HL-60 (cell line): ENCODE results near the gene MPV17L2.

Source experiments
- DNase-seq, 2 experiments: peaks; one replicate each; pipeline ENCODE4 v3.0.0-alpha.2; 2010 to 2020; ENCODE audit warnings: low read depth in 1 of 2, low spot score in 1 of 2
- H3K27ac ChIP-seq: fragments of 250-450 bp; sonication (Bioruptor Pico); replicated peaks from 2 replicates; pipeline ENCODE4 v1.5.1; 2020; ENCODE audit warnings: mild to moderate bottlenecking, moderate library complexity
- H3K27me3 ChIP-seq: fragments of 250-450 bp; sonication (Bioruptor Pico); 2 replicates; pipeline ENCODE4 v1.5.1; 2021; ENCODE audit warnings: mild to moderate bottlenecking, moderate library complexity; ENCODE audit not compliant: insufficient read depth, poor library complexity, severe bottlenecking
- H3K4me3 ChIP-seq: replicated peaks from 2 replicates; pipeline ENCODE4 v1.5.1; 2011; ENCODE audit warnings: mild to moderate bottlenecking, control low read depth, low read length; ENCODE audit not compliant: insufficient read depth
- GABPA ChIP-seq: IDR thresholded peaks from 2 replicates; pipeline ENCODE4 v1.6.1; 2012; ENCODE audit warnings: low read depth
- POLR2AphosphoS5 ChIP-seq: IDR thresholded peaks from 2 replicates; pipeline ENCODE4 v1.6.1; 2012; ENCODE audit warnings: low read depth
- REST ChIP-seq: IDR thresholded peaks from 2 replicates; pipeline ENCODE4 v1.6.1; 2012; ENCODE audit warnings: low read depth; ENCODE audit not compliant: insufficient replicate concordance
- SPI1 ChIP-seq: IDR thresholded peaks from 2 replicates; pipeline ENCODE4 v1.6.1; 2012; ENCODE audit warnings: low read depth, mild to moderate bottlenecking, borderline replicate concordance
- TF ChIP-seq, protein P1 (sequence below): IDR thresholded peaks from one replicate; pipeline ENCODE4 v1.5.1; 2011; ENCODE audit warnings: low read length, control low read depth, inconsistent platforms; ENCODE audit not compliant: insufficient read depth

Gene MPV17L2

GRCh38 chr19:18230941-18231734 is 38.1 kb downstream of the MPV17L2 start:
- TF ChIP-seq GABPA (no peak), POLR2AphosphoS5 (no peak), REST (no peak), SPI1 (no peak)
- TF ChIP-seq, protein P1, sequence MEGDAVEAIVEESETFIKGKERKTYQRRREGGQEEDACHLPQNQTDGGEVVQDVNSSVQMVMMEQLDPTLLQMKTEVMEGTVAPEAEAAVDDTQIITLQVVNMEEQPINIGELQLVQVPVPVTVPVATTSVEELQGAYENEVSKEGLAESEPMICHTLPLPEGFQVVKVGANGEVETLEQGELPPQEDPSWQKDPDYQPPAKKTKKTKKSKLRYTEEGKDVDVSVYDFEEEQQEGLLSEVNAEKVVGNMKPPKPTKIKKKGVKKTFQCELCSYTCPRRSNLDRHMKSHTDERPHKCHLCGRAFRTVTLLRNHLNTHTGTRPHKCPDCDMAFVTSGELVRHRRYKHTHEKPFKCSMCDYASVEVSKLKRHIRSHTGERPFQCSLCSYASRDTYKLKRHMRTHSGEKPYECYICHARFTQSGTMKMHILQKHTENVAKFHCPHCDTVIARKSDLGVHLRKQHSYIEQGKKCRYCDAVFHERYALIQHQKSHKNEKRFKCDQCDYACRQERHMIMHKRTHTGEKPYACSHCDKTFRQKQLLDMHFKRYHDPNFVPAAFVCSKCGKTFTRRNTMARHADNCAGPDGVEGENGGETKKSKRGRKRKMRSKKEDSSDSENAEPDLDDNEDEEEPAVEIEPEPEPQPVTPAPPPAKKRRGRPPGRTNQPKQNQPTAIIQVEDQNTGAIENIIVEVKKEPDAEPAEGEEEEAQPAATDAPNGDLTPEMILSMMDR: no peak
- H3K27ac ChIP-seq: no peak overlapping the region

GRCh38 chr19:18231775-18232174 is 38.8 kb downstream of the MPV17L2 start:
- Histone ChIP-seq H3K27me3 (peaks cover 2% of the 10 kb centered on the region), H3K27ac (no peak overlapping the region), H3K4me3 (no peak overlapping the region)
- TF ChIP-seq GABPA (no peak), SPI1 (no peak), REST (no peak), POLR2AphosphoS5 (no peak)
- TF ChIP-seq, protein P1: no peak
- no peak for DNase-seq

More at GRCh38 chr19:18230941-18231734, 38.1 kb downstream of the MPV17L2 start:
- no peak for DNase-seq
- Histone ChIP-seq H3K4me3 (no peak overlapping the region), H3K27me3 (peaks cover 6% of the 10 kb centered on the region)

- no peak for DNase-seq
- no peak overlapping the region for H3K4me3 ChIP-seq
- no peaks in the 10 kb centered on the region for H3K27me3 ChIP-seq
- H3K27ac ChIP-seq: no peak overlapping the region
- TF ChIP-seq, protein P1: no peak
- TF ChIP-seq REST (no peak), POLR2AphosphoS5 (no peak), SPI1 (no peak), GABPA (no peak)
These were observed 39.7 kb downstream of the MPV17L2 start for GRCh38 chr19:18232540-18233223.
